Heart left ventricle (tissue), 13 donors: ENCODE data around the gene FDXACB1.

Source experiments
- POLR2A ChIP-seq, 2 donors: fragments of 450-650 bp; IDR thresholded peaks; one replicate each; pipeline ENCODE4 v1.6.1; 2017; ENCODE audit warnings: antibody characterized with exemption in 2 of 2, mild to moderate bottlenecking in 2 of 2, moderate library complexity in 2 of 2
- TF ChIP-seq, protein P1 (sequence below), 12 donors: fragments of 200-600 bp; sonication (generic) in 4 of 12; IDR thresholded peaks; one replicate each; pipeline versions ENCODE4 v1.5.0 to v1.8.0; 2018 to 2022; ENCODE audit warnings: antibody characterized with exemption in 12 of 12, mild to moderate bottlenecking in 5 of 12
- donor health status: ischemic (EF 13 %, LVEDD 7.1; RV severe dilation, severe dysfunction).
- donor health status: DM: no; HTN: yes; CAD: no.
- donor health status: DM: no; HTN: no; CAD: no.
- donor health status: ischemic (EF 25% LVEDD 6.9; RV normal size, moderate dysfunction).
- donor health status: ischemic (EF 25% LVEDD 5.7; RV mildly dilated, moderate dysfunction).
- donor health status: ischemic (EF 35%, LVEDD 5.7; RV mildly dilated, moderate dysfunction).
- donor health status: nonischemic (EF 11% LVEDD 7.7; RV severe dilation, severe dysfunction).
- donor health status: DM: yes; HTN: yes; CAD: no.
- donor health status: PGD.
- donor health status: ischemic (EF 29% LVEDD 5.4; RV normal size, mild dysfunction).
- donor health status: nonischemic (EF 23%, LVEDD 6.1; RV moderate dilation, normal function).

DNA sequence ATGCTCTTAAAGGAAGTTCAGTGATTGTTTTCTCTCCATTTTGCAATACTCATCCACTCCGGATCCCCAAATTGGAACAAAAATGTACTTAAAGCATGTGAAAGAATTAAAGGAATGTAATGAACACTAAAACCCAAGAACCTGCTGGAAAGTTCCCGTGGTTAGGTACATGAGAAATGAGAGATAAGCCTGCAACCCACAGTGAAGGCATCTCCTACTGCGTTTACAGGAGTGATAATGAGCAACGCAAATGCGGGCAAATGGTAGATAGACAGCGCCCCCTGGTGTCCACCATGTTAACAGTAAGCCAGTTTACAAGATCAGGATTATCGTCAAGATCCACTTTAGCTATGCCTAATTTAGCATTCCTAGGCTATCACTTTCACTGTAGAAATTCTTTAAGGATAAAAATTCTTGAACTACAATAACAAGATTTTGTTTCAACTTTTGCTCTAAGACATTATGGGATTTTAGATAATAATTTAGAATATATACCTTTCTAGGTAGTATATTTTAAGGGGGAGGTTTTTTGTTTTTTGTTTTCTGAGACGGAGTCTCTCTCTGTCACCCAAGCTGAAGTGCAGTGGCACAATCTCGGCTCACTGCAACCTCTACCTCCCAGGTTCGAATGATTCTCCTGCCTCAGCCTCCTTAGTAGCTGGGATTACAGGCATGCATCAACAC is 37.5 kb downstream of the FDXACB1 start:
- TF ChIP-seq, protein P1, sequence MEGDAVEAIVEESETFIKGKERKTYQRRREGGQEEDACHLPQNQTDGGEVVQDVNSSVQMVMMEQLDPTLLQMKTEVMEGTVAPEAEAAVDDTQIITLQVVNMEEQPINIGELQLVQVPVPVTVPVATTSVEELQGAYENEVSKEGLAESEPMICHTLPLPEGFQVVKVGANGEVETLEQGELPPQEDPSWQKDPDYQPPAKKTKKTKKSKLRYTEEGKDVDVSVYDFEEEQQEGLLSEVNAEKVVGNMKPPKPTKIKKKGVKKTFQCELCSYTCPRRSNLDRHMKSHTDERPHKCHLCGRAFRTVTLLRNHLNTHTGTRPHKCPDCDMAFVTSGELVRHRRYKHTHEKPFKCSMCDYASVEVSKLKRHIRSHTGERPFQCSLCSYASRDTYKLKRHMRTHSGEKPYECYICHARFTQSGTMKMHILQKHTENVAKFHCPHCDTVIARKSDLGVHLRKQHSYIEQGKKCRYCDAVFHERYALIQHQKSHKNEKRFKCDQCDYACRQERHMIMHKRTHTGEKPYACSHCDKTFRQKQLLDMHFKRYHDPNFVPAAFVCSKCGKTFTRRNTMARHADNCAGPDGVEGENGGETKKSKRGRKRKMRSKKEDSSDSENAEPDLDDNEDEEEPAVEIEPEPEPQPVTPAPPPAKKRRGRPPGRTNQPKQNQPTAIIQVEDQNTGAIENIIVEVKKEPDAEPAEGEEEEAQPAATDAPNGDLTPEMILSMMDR (IDR thresholded peaks at IDR 0.05) = peak; percentile 84 to 95 (median 92)
- TF ChIP-seq POLR2A (IDR thresholded peaks at IDR 0.05) = no peak
